Kidney tubule cell (primary cell): ENCODE results near the gene POU3F4.

Experiments used
- DNase-seq: peaks from one replicate; pipeline ENCODE4 v3.0.0-alpha.2; 2018; ENCODE audit warnings: low spot score

Gene POU3F4

DNA sequence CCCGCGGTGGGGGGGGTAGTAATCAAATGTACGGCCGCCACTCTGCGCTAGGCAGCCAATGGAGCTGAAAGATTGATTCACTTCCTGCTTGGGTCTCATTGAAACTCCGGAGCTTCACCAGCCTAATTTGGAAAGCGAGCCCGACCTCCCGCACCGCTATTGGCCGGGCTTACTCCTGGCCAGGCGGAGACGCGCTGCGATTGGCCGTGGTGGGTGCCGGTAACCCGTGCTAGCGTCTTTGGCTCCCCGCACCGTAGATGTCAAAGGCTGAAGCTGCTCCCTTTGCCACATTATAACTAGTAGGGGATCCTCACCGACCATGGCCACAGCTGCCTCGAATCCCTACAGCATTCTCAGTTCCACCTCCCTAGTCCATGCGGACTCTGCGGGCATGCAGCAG is at the start of gene POU3F4:
Gene POU3F4, plus strand, starts transcription at position 285 of the 400 bp plus-strand sequence. Its CDS starts 35 bp downstream, at position 320.
- peak; percentile 54 for DNase-seq

DNA sequence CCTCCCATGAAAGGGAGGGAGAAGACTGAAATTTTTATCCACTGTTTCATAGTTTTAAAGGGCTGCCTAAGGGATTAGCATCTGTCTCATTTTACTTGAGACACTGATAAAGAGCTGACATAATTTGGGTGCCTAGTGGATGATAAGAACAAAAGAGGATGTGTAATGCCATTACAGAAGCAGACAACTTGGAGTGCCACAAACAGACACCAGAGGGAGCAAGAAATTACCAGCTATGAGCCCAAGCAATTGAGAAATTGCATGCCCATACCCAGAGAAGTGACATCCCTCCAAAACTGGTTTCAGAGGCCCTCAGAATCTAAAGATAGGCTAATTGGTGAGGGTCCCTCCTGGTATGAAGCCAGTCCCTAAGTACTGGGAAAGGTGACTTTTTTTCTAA is 38.5 kb upstream of the POU3F4 start:
- DNase-seq, result peak; percentile 37

DNA sequence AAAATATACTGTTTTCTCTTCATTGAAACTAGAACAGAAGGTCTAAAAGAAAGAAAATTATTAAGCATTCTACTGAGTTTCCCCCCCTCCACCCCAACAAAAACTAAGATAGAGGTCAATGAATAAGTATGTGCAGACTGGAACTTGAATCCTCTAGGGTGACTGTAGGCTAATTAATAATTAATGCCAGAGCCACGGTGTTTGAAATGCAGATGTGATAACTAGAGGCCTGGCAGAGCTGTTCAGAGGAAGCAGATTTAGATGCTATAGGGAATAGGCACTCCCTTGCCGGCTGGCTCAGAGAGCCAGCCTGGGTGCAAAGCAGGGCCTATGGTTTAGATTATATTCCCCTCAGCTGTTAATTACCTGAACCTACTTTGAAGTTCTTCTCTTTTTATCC is 12.2 kb upstream of the POU3F4 start:
- DNase-seq, result no peak

DNA sequence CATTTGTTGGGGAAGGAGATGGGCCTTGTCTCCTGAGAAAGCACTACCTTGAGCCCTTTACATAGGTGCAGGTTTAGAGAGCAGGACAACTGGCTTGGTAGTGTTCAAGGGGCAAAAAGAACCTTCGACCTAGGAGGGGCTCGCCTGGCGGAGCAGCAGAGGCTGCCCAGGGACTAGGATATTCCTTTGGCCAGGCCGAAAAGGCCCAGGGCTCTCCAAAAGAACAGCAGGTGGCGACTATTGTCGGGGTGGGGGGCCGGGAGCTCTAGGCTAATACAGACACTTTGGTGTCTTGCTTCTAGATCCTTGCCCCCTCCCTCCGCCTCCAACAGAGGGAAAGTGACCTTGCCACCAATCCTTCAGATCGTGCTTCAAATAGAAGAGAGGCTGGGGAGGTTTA is 7.1 kb upstream of the POU3F4 start:
- no peak for DNase-seq

DNA sequence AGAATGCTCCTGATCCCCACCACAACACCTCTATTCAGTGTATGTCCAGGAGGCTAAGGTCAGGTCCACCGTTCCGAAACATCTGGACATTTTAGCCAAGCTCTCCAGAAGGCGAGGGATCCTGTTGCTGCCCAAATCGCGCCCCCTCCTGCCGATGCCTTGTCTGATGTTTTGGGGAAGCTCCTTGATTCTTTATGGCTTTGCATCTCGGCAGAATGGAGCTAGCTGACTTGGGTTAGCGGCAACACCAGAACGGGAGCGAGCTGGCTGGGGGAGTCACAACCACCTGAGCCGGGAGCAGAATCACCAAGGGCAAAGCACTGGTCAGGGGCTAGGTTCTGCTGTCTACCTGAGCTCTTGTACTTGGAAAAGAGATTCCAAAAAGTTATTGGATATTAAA is 6.6 kb upstream of the POU3F4 start:
- DNase-seq, result no peak

DNA sequence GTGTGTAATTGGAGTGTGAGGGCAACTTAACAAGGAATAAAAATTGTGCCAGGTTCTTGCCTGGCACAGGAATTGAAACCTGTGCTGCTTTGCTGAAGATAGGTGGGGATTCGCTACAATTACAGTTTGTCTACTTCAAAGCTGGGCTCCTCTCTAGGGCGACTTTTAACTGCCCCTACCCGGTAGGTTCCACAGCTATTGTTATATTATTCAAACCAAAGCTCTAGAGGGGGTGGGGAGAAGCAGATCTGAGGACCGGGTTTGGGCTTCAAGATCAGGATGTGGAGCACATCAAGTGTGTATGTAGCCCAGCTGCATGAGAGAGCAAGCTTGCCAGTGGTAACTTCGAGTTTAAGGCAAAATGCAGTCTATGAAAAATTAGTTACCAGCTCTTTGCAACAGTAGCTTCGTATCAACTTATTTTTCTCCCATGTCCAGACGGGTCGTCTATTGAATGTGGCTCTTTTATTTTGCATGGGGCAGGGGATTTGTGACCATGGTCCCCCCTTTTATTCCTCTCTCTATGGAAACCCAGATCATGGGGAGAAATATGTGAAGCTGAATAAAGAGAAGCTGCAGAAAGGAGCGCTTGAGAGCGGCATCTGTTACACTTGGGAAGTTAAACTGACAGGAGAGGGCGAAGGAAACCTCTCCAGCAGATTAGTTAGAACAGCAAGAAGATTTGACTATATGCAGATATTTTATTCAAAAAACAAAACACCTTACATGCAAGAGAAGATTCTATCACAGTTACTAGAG is 3.2 kb upstream of the POU3F4 start:
- DNase-seq, result no peak

DNA sequence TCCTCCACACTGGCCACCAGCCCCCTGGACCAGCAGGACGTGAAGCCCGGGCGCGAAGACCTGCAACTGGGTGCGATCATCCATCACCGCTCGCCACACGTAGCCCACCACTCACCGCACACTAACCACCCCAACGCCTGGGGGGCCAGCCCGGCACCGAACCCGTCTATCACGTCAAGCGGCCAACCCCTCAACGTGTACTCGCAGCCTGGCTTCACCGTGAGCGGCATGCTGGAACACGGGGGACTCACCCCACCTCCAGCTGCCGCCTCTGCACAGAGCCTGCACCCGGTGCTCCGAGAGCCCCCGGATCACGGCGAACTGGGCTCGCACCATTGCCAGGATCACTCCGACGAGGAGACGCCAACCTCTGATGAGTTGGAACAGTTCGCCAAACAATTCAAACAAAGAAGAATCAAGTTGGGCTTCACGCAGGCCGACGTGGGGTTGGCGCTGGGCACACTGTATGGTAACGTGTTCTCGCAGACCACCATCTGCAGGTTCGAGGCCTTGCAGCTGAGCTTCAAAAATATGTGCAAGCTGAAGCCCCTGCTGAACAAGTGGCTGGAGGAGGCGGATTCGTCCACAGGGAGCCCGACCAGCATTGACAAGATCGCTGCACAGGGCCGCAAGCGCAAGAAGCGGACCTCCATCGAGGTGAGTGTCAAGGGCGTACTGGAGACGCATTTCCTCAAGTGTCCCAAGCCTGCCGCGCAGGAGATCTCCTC is 600 bp downstream of the POU3F4 start:
- DNase-seq, result no peak

DNA sequence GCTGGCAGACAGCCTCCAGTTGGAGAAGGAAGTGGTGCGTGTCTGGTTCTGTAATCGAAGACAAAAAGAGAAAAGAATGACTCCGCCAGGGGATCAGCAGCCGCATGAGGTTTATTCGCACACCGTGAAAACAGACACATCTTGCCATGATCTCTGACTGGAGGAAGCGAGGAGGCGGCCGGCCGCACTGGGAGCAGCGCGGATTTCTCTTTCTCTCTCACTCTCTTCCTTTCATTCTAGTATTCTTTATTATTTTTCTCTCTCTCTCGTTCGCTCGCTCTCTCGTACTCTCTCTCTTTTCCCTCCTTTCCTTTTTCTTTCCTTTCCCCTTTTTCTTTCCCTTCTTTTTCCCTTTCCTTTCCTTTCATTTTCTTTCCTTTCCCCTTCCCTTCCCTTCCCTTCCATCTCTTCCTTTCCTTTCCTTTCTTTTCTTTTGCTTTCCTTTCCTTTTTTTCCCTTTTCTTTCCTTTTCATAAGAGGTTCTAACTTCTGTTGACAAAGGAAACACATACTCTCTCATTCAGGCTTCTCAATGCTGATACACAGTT is 1.2 kb downstream of the POU3F4 start:
- peak; percentile 2 for DNase-seq

DNA sequence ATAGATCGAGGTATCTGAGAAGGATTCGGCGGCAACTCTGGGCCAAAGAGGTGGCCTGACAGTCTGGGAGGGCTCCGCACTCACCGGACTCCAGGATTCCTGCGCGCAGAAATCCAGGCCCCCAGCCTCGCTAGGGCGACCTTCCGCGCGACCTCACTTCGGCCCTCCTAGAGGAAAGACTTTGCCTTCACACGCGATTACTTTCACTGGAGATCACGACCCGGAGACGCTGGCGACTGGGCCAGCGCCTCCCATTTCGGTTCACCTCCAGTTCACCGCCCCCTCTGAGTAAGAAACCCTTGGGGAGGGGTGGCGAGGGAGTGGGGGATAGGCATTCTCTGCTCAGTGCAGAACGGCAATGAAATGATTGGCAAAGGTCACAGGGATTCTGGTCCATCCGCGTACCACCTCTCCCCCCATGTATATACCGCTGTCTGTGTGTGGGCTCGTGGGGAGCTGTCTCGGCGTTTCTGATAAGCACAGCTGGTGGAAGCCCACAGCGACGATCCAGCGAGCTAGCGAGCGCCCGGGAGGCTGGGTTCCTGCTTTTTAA is 2.5 kb downstream of the POU3F4 start:
- no peak for DNase-seq

DNA sequence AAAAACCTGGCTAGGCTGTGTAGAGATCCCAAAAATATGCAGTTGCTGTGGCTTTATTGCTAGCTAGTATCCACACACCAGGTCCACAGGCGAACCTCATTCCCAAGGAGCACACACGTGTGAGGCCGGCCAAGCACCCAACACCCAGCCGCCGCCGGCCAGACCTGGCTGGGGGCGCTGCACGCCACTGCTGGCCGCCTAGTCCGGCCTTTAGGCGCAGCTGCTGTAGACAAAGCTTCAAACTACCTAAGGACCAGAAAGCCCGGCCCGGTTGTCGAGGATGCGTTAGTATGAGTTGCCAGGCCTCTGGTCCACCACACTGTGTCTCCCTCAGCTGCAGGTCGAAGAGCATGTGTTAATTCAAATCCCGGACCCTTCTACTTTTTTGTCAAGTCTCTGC is 3.1 kb downstream of the POU3F4 start:
- no peak for DNase-seq

DNA sequence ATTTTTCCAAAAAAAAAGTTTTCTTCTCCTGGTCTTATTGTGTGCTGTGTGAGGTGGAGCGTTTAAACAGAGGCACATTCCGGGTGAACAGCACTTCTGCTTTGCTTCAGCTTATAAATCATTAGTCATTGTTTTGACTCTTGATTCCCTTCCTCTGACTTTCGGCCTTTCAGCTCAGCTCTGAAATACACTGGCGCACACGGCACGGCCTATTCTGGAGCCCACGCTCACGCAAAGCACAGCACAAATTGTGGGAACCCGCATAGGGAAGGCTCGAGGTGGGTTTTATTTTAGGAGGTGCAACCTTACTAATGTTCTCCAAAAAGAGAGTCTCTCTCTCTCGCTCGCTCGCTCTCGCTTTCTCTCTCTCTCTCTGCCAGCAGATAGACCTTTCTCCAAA is 4.0 kb downstream of the POU3F4 start:
- peak; percentile 35 for DNase-seq

DNA sequence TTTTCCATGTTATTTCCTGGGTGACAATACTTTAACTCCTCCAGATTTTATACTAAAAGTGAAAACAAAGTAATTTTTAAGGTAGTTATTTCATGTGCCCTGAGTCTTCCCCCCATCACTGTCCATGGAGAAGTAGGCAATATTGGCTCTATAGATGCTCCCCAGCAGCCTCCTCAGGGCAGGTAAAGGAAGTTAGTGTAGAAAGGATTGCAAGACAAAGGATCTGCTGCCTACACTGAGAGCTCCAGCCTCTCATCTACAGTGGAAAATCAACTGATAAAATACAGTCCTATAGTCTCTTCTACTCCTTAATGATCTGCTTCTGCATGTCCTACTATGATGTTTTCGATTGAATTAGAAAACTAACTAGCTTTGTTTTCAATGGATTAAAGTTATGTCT is 8.5 kb downstream of the POU3F4 start:
- no peak for DNase-seq

DNA sequence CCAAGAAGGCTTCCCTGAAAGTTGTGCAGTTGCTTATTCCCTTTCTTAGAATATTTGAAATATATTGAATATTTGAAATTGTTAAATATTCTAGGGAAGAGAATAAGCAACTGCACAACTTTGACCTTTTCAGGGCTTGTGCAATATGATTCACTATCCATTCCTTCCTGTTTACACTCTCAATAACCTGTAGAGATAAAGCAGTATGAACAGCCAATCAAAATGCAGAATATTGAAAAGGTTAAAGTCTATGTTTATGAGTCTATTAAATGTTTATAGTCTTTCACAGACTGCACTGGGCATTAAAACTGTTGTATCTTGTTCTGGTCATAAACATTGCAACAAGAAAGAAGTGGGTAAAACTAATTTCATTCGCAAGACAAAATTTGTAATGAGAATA is 13.8 kb downstream of the POU3F4 start:
- no peak for DNase-seq

DNA sequence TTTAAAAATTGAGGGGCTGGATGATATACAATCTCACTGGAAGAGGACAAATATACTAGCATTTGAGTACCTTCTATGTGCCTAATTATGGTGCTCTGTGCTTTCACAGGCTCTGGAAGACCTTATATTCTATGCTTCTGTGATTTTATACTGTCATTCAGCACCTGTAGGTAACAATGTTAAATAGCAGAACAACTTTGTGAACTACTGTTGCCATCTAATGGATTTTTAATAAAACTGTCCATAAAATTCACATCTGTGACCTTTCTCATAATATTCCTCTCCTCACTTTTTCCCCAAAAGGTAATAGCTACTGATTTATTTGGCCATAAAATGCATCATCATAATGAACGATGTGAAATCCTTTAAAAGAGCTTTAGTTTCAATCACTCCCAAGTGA is 21.9 kb downstream of the POU3F4 start:
- no peak for DNase-seq

DNA sequence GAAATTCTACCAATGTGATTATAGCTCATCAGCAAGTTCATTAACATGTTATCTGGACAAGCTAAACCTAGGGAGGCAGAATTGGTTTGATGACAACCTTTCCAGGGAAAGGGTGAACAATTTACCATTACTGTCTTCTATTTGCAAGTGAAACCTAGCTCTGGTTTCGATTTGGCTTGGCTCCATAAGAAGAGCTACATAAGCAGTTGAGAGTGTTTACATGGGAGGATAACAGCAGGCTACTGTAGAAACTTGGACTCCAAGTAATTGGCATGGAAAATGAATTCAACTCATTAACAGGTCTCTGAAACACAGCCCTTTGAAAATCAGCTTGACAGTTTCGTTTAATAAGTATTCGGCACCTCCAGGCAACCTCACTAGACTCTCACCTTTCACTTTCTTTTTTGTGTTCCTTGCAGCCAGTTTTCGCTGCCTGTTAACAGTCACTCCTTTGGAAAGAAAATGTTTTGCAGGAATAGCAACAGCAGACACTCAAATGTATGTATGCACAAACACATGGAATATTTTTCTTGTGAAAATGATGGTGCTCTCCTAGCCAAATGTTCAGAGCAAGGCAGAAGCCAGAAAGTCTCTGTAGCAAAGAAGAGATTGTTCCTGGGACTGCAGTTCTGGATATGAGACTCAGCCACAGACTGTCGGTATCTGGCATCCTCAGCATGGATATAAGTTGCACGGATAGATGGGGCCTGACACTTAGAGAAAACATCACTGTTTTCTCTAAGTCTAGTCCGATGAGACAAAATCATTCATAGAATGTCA is 27.5 kb downstream of the POU3F4 start:
- peak; percentile 18 for DNase-seq
